KG1 (cell line): Measurements from ENCODE around the gene RPL7L1.
"Not testable (repeated sequence)": the region's sequence is repeated elsewhere in the genome, so short reads cannot be mapped to it uniquely, and the experiment has no call there.

Experiments
- DNase-seq: peaks from one replicate; lab custom pipeline; 2025; lab: John Stamatoyannopoulos, UW

RPL7L1 gene

GRCh38 chr6:42891199-42891722 lies 11.8 kb downstream of the RPL7L1 start:
- no peak for DNase-seq

DNA sequence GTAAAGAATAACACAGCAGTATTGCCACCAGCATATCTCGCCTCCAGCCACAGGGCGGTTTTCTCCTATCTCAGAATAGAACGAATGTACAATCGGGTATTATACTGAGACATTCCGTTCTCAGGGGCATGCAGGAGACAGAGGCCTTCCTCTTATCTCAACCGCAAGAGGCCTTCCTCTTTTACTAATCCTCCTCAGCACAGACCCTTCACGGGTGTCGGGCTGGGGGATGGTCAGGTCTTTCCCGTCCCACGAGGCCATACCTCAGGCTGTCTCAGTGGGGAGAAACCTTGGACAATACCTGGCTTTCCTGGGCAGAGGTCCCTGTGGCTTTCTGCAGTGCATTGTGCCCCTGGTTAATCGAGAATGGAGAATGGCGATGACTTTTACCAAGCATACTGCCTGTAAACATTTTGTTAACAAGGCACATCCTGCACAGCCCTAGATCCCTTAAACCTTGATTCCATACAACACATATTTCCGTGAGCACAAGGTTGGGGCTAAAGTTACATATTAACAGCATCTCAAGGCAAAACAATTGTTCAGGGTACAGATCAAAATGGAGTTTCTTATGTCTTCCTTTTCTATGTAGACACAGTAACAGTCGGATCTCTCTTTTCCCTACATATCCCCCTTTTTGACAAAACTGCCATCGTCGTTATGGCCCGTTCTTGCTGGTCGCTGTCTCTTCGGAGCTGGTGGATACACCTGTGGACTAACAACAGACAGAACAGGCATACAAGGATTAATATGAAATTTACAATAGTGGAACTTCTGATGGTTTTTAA lies 14.8 kb downstream of the RPL7L1 start:
- DNase-seq: not testable (repeated sequence)

DNA sequence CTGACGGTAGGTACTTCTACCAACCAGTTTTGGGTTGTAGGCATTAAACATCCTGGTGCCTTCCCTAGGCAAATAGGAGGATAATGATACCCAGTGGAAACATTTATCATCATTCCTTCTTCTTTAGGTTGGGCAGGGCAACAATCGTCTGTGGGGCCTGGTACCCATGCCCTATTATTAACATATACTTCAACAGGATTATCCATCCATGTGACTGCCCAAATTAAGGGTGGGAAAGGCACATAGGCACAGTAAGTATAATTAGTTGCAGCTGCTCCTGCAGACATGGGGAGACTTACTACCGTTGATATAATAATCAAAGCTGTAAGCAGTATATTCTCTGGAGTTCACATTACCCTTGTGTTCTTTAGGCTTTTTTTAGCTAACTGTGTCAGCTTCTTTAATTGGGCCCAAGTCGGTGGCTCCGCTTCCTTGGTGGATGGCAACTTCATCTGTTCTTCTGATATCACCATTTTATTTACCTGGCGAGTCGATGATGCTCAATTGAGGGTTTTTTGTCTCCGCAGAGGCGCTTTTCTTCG lies 16.8 kb downstream of the RPL7L1 start:
- no peak for DNase-seq

DNA sequence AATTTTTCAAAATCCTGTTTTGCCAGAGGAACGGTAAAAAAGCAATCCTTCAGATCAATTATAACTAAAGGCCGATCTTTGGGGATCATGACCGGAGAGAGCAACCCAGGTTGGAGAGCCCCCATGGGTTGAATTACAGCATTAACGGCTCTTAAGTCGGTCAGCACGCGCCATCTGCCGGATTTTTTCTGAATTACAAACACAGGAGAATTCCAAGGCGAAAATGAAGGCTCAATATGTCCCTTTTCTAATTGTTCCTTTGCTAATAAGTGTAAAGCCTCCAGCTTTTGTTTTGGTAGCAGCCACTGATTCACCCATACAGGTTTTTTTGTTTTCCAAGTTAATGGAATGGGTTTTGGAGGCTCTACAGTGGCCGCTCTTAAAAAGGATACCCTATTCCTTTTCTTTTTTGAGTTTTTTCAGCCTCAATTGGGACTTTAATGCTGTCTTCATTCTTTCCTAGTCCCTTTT lies 19.5 kb downstream of the RPL7L1 start:
- peak; percentile 84 for DNase-seq

- DNase-seq: no peak
Observed at GRCh38 chr6:42899871-42900270, 20.5 kb downstream of the RPL7L1 start.

DNA sequence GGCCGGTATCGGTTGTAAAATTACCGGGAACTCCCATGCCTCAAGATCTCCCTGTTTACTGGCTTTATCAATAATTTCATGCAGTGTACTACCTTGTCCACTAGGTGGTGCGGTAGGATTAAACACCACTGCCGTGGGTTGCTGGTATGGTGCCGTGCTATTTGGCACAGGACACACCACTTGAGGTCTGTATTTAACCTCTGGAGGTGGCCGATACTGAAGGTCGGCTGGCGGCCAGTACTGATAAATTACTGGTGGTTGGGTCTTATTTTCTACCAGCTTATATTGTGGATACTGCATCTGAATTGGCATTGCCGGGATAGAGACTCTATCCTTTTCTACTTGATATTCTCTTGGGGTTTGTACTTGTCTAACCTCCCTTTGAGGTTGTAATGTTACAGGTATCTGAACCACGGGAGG lies 22.1 kb downstream of the RPL7L1 start:
- DNase-seq: peak; percentile 60

GRCh38 chr6:42902429-42903263 lies 23.2 kb downstream of the RPL7L1 start:
- DNase-seq: not testable (repeated sequence)

GRCh38 chr6:42904467-42904866 lies 25.1 kb downstream of the RPL7L1 start:
- DNase-seq: no peak

GRCh38 chr6:42907336-42907735 lies 27.9 kb downstream of the RPL7L1 start:
- DNase-seq: no peak

GRCh38 chr6:42909835-42910234 lies 30.4 kb downstream of the RPL7L1 start:
- DNase-seq: no peak

DNA sequence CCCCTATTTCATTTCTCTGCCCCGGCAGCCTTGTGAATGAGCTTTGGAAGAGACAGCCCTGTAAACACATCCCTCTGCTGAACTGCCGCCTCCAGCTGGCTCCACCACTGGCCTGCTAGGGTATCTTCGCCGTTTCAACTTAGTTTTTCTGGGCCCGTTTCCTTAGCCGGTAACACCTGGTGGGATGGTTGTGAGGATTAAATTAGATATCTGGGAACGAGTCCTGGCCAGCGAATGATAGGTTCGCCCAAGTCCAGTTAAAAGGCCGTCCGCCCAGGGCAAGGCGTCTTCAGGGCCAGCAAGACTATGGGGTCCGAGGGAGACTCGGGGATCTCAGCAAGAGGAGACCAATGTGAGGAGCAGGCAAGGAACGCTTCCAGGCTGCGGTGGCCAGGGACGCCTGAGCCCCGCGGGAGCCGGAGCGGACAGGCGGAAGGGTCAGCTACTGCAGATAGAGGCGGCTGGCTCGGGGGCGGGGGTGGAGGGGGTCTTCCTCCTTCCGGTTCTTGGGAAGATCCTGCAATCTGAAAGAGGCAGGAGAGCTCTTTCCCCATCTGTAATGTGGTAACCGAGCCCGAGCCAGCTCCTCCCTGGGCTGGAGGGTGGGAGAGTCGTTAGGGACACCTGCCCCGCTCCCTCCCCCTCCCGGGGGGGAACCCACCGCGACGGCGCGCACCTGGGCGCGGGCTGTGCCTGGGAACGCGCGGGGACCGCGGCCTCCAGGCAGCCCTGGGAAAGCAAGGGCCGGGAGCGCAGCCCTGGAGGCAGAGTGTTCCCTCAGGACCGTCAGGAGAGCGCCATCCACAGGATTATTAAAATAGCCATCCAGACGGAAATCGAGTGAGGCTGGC lies 32.0 kb downstream of the RPL7L1 start:
- DNase-seq: no peak

DNA sequence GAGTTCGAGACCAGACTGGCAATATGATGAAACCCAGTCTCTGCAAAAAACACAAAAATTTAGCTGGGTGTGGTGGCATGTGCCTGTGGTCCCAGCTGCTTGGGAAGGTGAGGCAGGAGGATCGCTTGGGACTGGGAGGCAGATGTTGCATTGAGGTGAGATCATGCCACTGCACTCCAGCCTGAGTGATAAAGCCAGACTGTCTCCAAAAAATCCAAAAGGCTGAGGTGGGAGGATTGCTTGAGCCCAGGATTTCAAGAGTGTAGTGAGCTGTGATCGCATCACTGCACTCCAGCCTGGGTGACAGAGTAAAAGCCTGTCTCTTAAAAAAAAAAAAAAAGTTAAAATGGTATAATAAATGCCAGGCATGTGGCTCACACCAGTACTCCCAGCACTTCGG lies 35.1 kb downstream of the RPL7L1 start:
- no peak for DNase-seq

GRCh38 chr6:42915732-42916131 lies 36.3 kb downstream of the RPL7L1 start, which contains the start of gene PTCRA:
TSS of gene PTCRA (plus strand) at chr6:42916053. CDS start at chr6:42916070, 17 bp downstream.
- no peak for DNase-seq

- DNase-seq: no peak
Observed at GRCh38 chr6:42916288-42916687, 36.9 kb downstream of the RPL7L1 start.

DNA sequence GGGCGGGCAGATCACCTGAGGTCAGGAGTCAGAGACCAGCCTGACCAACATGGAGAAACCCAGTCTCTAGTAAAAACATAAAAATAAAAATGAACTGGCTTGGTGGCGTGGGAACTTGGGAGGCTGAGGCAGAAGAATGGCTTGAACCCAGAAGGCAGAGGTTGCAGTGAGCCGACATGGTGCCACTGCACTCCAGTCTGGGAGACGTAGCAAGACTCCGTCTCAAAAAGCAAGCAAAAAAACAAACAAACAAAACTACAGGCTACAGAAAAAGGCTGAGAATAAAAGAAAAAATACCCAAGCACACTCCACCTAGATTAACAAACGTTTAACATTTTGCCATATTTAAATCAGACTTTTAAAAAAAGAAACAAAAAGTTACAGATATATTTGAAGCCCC lies 42.4 kb downstream of the RPL7L1 start:
- DNase-seq: no peak

DNA sequence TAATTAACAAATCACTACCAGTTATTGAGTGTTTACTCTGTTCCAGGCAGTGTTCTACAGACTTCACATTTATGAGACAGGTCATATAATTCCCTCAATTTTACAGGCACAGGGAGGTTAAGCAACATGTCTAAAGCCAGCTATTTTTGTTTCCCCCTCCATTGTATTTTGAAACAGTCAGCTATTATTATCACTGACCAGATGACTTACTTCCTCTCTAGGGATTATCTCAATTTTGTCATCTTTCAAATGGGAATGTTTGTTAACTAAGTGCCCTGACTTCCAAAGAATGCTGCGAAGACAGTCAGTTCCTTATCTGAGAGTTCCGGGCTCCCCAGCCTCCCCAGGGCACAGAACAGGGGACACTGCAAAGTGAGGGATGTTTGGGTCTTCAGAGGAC lies 44.2 kb downstream of the RPL7L1 start:
- no peak for DNase-seq

DNA sequence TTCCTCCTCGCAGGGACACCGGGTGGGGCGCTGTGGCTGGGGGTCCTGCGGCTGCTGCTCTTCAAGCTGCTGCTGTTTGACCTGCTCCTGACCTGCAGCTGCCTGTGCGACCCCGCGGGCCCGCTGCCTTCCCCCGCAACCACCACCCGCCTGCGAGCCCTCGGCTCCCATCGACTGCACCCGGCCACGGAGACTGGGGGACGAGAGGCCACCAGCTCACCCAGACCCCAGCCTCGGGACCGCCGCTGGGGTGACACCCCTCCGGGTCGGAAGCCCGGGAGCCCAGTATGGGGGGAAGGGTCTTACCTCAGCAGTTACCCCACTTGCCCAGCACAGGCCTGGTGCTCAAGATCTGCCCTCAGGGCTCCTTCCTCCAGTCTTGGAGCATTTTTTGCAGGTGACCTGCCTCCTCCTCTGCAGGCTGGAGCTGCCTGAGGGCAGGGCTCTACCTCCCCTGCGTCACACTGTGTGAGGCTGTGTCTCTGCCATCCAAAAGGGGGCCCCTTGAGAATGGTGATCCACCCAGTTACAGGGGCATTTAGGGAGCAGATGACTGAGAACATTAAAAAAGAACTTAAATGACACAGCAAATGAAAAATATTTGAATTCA lies 45.9 kb downstream of the RPL7L1 start:
- DNase-seq: no peak

GRCh38 chr6:42928986-42929820 lies 49.8 kb downstream of the RPL7L1 start, which contains the start of gene CNPY3:
TSS of gene CNPY3 (plus strand) at chr6:42929480. CDS start at chr6:42929571, 91 bp downstream.
- peak; percentile 94 for DNase-seq

- DNase-seq: peak; percentile 89
Observed at GRCh38 chr6:42929821-42930360, 50.5 kb downstream of the RPL7L1 start.

GRCh38 chr6:42932412-42932811 lies 53.0 kb downstream of the RPL7L1 start:
- no peak for DNase-seq
